ENCODE data around the gene FGF4.

FGF4 gene

GRCh38 chr11:69807106-69807815, 32.1 kb upstream of the FGF4 start:
- DNase-seq, result no peak

GRCh38 chr11:69804769-69805508, 29.8 kb upstream of the FGF4 start:
- DNase-seq, result no peak

- DNase-seq, result no peak
Observed at GRCh38 chr11:69803604-69804218, 28.6 kb upstream of the FGF4 start.

GRCh38 chr11:69803022-69803421, 27.9 kb upstream of the FGF4 start:
- DNase-seq, result no peak

GRCh38 chr11:69802590-69802989, 27.4 kb upstream of the FGF4 start:
- DNase-seq, result no peak

GRCh38 chr11:69801513-69802335, 26.6 kb upstream of the FGF4 start:
- DNase-seq, result no peak

- DNase-seq, result no peak
Observed at GRCh38 chr11:69800278-69800677, 25.1 kb upstream of the FGF4 start.

GRCh38 chr11:69799582-69799981, 24.4 kb upstream of the FGF4 start:
- DNase-seq, result no peak

GRCh38 chr11:69799097-69799496, 24.0 kb upstream of the FGF4 start:
- no peak for DNase-seq

GRCh38 chr11:69797737-69798528, 22.8 kb upstream of the FGF4 start:
- no peak for DNase-seq

GRCh38 chr11:69797156-69797555, 22.0 kb upstream of the FGF4 start:
- DNase-seq, result no peak

GRCh38 chr11:69796063-69796462, 20.9 kb upstream of the FGF4 start:
- no peak for DNase-seq

- no peak for DNase-seq
Observed at GRCh38 chr11:69791276-69792180, 16.4 kb upstream of the FGF4 start.

- no peak for DNase-seq
Observed at GRCh38 chr11:69788956-69789355, 13.8 kb upstream of the FGF4 start.

- no peak for DNase-seq
Observed at GRCh38 chr11:69787906-69788305, 12.8 kb upstream of the FGF4 start.

- DNase-seq, result no peak
Observed at GRCh38 chr11:69787457-69787856, 12.3 kb upstream of the FGF4 start.

GRCh38 chr11:69781241-69781640, 6.1 kb upstream of the FGF4 start:
- no peak for DNase-seq

- DNase-seq, result no peak
Observed at GRCh38 chr11:69778373-69778772, 3.2 kb upstream of the FGF4 start.

- DNase-seq, result no peak
Observed at GRCh38 chr11:69774354-69775162, 583 bp downstream of the FGF4 start.

GRCh38 chr11:69773626-69774353, 1.4 kb downstream of the FGF4 start:
- no peak for DNase-seq

All from NCI-H748 treated with DMSO at 0.1 percent for 48 hours (cell line).